Hepatic stellate cell (primary cell): ENCODE results near the gene FANCG.

Experiments used
- DNase-seq: peaks from one replicate; pipeline ENCODE4 v3.0.0; 2011; ENCODE audit warnings: low spot score

The FANCG gene

DNA sequence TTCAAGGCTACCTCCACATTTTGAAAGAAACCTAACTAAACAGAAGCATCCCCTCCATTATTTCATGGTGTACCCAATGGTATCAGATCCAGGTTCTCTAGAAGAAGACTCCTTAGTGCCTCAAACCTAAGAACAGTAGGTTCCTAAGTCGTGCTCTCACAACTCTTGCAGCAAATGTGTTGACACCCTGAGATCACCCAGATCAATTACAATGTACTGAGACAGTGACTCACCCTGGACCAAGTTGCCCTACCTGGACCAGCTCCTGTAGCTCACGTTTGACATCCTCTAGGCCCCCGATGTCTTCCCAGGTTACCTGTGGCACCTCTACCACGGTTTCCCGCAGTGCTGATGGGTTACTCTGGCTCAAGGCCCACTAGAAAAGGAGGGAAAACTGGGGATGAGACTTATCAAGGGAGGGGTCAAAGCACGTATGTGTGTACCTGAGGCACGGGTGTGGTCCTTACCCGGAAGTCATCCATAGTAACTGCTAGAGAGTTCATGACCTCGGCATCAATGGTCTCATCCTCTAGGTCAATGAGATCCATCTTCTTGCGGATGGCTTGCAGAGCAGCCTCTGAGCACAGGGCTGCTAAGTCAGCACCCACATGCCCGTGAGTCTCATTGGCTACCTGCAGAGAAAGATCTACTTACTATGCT lies 19.1 kb downstream of the FANCG start:
- DNase-seq, result no peak

GRCh38 chr9:35059438-35059837 lies 20.3 kb downstream of the FANCG start:
- DNase-seq, result no peak

GRCh38 chr9:35057271-35057620 lies 22.5 kb downstream of the FANCG start:
- DNase-seq, result no peak

DNA sequence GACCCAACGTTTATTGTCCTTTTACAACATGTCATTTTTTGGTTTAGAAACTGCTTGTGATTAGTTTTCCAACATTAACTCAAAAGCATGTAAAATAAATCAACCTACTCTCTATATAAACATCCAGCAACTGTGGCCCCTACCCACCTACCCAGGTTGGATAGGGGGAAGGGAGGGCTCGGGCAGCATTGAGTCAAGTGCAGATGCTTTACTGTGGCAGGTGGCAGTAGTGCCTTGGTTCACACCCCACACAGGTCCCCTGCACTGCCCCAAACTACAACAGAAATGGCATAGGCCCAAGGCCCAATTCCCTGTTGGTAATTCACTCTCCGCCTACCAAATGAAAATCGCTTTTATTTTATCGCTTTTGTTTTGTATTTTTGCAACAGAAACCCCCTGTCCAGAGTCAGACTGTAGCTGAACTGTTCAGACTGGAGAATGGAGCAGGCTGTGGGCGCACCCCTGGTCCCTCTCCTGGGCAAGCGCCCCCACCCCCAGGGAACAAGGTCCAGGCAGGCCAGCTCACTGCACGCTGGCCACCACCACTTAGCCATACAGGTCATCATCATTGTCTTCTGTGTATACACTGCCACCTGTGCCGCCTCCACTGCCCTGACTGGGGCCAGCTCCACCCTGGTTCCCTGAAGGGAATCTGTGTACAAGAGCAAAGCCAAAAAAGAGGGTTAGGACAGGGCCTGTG lies 23.0 kb downstream of the FANCG start:
- no peak for DNase-seq

GRCh38 chr9:35054871-35055644 lies 24.7 kb downstream of the FANCG start:
- no peak for DNase-seq

DNA sequence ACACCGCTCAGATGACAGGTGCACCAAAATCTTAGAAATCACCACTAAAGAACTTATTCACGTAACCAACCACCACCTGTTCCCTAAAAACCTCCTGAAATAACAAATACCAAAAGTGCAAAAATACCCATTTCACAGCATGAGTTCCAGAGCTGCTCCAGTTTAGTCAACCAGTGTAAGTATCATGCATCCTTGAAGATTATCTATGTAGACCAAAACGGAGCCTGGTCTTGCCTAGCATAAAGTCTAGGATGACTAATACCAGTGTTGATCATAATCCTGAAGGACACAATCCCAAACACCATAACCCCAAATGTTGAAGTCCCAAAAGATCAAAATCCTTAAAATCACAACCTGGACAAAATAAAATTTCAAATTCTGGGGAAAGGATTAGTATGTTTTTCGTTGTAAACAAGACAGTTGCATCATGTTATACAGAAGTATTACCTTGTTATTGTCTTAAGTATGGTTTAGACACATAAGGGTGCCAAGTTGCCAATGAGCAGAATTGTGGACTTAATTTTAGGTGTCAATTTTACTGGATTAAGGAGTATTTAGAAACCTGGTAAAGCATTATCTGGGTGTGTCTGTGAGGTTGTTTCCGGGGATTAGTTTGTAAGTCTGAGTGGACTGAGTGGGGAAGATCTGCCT lies 25.4 kb downstream of the FANCG start:
- DNase-seq, result no peak

DNA sequence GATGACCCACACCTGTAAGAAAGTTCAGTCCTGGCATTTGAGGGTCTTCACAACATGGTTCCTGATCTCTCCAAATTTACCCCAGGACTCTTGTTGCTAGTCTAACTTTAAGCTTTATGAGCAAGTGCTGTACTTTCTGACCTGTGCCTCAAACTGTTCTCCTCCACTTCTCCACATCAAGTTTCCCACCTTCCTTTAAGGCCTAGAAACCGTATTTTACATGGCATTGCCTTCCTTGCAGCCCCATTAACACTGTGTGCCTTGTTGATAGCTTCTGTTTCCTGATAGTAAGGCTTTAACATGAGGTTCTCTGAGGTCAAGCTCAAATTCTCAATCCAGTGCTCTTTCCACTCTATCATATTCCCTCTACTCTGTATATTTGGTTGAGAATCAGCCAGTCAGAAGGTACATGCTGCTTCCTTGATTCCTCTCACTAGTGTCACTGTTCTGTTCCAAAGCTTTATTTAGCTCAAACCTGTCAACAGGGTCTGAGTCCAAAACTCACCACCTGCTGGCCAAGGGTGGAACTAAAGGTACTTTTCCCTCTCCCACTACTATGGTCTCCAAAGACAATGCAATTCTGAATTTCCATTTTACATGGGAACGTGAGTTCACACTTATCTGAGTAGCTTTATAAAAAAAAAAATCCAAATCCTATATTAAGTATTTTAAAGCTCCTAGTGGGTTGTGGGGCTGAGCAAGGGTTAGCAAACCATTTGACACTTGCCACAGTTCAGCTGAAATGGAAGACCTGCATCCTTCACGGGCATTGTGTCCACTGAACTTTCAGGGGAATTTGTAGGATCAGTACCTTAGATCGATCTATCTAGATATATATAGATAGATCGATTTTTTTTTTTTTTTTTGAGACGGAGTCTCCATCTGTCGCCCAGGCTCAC lies 28.4 kb downstream of the FANCG start:
- DNase-seq, result peak; percentile 46

GRCh38 chr9:35048511-35048910 lies 31.2 kb downstream of the FANCG start:
- no peak for DNase-seq

- no peak for DNase-seq
Observed at GRCh38 chr9:35044071-35044470, 35.7 kb downstream of the FANCG start.

DNA sequence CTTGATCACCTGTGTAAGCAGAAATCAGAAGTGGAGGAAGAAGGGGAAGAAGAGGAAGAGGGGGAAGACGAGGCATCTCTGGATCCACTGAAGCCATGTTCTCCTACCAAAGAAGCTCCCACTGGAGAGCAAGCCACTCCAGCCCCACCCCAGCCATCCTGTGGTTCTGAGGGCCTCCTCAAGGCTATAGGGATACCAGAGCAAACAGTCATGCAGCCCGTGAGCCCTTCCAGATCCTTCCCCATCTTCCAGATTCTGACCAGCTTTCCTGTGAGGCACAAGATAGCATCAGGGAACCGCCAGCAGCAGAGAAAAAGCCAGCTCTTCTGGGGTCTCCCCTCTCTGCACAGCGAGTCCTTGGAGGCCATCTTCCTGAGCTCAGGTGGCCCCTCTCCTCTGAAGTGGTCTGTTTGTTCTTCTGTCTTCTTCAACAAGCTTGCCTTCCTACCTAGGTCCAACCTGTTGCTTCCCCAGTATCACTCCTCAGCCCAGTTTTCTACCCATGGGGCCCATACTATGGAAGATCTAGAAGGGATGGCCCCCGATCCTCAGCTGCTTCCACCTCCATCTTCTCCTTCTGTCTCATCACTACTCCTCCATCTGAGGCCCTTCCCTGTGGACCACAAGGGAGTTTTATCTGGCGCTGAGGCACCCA lies 36.7 kb downstream of the FANCG start:
- no peak for DNase-seq

GRCh38 chr9:35042081-35042604 lies 37.6 kb downstream of the FANCG start:
- DNase-seq, result no peak

DNA sequence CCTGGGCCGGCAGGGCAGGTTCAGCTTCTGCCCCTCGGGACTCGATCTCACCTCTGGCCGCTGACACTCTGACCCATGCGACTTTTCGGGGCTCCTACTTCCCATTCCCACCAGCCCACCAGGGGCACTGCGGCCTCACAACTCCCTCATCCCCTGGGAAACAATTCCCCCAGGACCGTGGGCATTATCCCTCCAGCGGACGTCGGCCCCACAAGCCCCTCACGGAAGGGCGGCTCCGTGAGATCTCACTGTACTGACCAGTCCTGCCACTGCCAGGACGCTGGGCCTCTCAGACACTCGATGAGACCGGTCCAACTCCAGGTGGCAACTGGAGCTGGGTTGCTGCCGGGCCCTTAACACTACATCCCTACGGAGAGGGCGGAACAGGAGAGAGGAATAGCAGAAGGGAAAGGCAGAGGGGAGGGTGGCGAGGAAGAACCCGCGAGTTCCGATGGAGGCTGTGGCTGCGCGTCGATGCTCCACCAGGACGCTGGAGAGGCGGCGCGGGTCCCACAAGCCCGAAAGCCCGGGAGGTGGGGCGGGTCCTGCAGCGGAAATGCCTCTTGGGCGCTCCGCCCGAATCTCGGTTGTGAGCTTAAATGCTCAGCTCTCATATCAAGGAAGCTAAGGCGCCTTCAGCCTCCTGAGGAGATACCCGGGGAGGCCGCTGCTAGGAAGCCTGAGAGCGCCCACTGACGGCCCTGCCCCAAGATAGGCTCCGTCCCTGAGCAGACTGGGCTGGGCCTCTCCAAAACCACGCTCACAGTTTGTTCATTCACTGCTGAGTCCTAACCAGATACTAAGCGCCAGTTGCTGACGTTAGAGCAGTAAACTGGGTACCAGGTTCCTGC lies 43.7 kb downstream of the FANCG start:
- DNase-seq, result peak; percentile 74

DNA sequence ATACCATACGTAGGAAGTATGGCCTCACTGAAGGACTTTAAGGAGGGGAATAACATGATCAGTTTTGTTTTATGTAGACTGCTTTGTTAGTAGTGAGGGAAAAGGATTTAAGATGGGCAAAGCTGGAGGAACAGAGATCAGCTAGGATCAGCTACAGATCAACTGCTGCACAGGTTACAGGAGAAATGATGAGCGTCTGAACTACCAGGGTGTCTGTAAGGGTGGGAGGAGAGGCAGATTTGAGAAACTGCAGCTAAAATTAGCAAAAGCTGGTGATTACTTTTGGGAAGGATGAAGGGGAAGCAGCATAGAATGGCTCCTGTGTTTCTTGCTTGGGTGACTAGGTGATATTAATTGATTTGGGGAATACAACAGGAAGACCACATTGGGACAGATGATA lies 46.6 kb downstream of the FANCG start:
- DNase-seq, result no peak

- no peak for DNase-seq
Observed at GRCh38 chr9:35029852-35030251, 49.9 kb downstream of the FANCG start.

DNA sequence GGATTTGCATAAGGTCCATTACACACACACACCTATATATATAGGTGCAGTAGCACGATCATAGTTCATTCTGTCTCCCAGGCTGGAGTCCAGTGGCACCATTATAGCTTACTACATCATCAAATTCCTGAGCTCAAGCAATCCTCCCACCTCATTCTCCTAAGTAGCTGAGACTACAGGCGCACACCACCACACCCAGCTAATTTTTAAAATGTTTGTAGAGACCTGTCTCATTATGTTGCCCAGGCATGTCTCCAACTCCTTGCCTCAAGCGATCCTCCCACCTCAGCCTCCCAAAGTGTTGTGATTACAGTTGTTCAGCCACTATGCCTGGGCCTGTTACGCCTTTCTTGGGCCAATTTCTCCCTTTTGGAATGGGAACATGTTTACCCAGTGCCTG lies 50.5 kb downstream of the FANCG start:
- DNase-seq, result no peak

GRCh38 chr9:35028341-35028740 lies 51.4 kb downstream of the FANCG start:
- no peak for DNase-seq

DNA sequence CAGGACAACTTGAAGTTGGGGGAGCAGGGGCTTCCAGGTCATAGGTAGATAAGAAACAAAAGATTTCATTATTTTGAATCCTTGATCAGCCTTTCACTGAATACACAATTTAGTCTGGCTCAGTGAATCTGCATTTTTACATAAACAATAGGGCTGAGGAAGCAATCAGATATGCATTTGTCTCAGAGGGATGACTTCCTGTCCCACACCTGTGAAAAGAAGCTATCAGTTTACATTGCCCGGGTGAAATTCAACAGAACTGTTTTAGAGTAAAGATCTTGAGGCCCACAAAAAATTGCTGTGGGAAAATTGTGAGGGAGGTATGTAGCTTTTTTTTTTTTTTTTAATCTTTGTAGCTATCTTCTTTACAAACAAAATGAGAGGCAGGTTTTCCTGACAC lies 51.9 kb downstream of the FANCG start:
- no peak for DNase-seq

- no peak for DNase-seq
Observed at GRCh38 chr9:35027374-35027773, 52.4 kb downstream of the FANCG start.

GRCh38 chr9:35026671-35027070 lies 53.1 kb downstream of the FANCG start:
- no peak for DNase-seq
